GM13977 (cell line): ENCODE results near the gene OTOP3.

ENCODE experiments used
- DNase-seq: peaks from one replicate; pipeline ENCODE4 v3.0.0; 2012; ENCODE audit warnings: low spot score
- in situ Hi-C: fragments of 300-500 bp; cut with MboI; formaldehyde crosslinking; loops from one replicate; pipeline ENCODE4 v1.12.0; 2022; ENCODE audit warnings: low sequenced_read_pairs, low pct_unique_long_range_greater_than_20kb, mixed read lengths, inconsistent platforms; ENCODE audit not compliant: unreplicated experiment
- TF ChIP-seq, protein P1 (sequence below): IDR thresholded peaks from 2 replicates; pipeline ENCODE4 v1.5.1; 2012; ENCODE audit warnings: mild to moderate bottlenecking, control low read depth; ENCODE audit not compliant: insufficient read depth; ENCODE audit errors: extremely low read depth, missing control alignments

OTOP3 gene

DNA sequence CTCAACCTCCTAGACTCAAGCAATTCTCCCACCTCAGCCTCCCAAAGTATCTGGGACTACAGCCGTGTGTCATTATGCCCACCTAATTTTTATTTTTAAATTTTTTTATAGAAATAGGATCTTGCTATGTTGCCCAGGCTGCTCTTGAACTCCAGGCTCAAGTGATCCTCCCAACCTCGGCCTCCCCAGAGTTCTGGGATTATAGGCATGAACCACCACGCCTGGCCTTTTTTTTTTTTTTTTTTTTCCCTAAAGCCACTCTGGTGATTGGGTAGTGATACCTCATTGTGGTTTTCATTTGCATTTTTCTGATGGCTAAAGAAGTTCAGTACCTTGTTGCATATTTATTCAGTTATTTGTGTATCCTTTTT is 50.5 kb downstream of the OTOP3 start:
- TF ChIP-seq, protein P1, sequence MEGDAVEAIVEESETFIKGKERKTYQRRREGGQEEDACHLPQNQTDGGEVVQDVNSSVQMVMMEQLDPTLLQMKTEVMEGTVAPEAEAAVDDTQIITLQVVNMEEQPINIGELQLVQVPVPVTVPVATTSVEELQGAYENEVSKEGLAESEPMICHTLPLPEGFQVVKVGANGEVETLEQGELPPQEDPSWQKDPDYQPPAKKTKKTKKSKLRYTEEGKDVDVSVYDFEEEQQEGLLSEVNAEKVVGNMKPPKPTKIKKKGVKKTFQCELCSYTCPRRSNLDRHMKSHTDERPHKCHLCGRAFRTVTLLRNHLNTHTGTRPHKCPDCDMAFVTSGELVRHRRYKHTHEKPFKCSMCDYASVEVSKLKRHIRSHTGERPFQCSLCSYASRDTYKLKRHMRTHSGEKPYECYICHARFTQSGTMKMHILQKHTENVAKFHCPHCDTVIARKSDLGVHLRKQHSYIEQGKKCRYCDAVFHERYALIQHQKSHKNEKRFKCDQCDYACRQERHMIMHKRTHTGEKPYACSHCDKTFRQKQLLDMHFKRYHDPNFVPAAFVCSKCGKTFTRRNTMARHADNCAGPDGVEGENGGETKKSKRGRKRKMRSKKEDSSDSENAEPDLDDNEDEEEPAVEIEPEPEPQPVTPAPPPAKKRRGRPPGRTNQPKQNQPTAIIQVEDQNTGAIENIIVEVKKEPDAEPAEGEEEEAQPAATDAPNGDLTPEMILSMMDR, result no peak
- DNase-seq, result no peak
- in situ Hi-C loops, result no loop called here

DNA sequence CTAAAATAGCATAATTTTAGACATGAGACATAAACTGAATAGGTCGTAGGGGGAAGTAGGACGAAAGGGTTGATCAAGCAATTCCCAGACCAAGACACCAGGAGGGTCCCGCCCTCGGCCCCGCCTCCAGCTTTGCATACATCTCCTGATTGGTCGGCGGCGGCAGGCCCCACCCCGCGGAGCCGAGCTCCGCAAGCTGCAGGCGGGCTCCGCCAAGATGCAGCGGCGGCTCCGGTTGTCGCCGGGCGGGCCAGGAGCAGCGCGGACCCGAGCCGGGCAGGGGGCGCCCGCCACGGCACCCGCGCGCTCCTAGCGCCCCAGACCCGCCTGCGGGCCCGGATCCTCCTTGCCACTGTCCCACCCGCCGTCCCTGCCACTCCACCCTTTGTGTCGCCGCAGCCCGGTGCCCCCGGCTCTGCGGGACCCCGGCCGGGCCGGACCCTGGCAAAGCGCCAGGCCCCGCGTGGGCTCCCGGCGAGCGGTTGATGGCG is 51.8 kb downstream of the OTOP3 start, which contains the start of gene CDR2L:
TSS of gene CDR2L (plus strand) at position 215 of the 491 bp plus-strand sequence. CDS start 412 bp downstream, outside the sequence.
- TF ChIP-seq, protein P1, result no peak
- DNase-seq, result peak; percentile 95
- in situ Hi-C loops, result no loop called here

DNA sequence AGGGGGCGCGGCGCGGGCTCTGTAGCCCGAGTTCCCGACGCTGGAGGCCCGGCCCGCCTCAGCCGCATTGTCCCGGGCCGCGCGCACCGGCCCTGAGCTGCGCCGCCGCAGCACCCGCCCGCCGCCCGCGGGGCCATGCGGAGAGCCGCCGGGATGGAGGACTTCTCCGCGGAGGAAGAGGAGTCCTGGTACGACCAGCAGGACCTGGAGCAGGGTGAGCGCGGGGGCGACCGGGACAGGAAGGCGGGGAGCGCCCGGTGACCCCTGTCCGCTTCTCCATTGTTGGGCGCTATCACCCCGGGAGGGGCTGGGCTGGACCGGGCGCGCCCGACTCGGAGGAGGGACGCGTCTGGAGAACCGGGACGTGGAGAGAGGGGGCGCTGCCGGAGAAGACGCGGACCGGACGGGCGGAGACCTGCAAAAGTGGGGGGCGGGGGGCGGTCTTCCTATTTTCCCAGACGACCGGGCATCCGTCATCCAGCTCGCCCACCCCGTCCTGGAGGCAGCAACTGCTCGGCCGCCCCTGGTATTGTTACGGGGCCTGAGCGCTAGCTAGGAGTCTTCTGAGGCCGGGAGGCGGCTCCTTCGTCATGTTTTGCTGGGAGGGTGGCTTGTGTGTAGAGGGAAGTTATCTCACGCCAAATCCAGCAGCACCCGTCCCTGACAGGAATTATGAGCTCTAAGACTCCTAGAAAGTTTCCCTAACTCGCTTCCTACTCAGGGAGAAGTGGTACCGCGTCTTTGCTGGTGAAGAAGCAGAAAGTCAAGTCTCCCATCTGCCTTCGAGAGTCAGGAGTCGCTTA is 52.4 kb downstream of the OTOP3 start:
- in situ Hi-C loops, result no loop called here
- TF ChIP-seq, protein P1, result no peak
- DNase-seq, result no peak

- in situ Hi-C loops, result no loop called here
- DNase-seq, result no peak
- TF ChIP-seq, protein P1, result no peak
Observed at GRCh38 chr17:74990581-74991105, 54.9 kb downstream of the OTOP3 start.

DNA sequence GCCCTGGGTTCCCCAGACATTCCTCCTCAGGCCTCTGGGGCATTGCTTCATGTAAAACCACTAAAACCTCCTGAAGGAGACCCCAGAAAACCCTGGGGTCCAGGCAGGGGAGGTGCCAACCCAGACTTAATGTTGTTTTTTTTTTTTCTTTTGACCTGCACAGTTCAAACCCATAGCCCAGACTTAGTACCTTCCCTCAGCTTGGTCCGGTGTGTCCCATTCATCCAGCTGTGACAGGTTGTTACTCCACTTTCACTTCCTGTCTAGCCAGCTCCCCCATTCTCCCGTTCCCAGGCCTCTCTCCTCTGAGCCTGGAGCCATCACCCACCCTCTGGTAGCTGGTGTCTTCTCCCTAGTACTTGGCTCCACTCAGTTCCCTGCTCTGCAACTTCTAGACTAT is 56.5 kb downstream of the OTOP3 start:
- TF ChIP-seq, protein P1, result no peak
- in situ Hi-C loops, result no loop called here
- DNase-seq, result no peak

DNA sequence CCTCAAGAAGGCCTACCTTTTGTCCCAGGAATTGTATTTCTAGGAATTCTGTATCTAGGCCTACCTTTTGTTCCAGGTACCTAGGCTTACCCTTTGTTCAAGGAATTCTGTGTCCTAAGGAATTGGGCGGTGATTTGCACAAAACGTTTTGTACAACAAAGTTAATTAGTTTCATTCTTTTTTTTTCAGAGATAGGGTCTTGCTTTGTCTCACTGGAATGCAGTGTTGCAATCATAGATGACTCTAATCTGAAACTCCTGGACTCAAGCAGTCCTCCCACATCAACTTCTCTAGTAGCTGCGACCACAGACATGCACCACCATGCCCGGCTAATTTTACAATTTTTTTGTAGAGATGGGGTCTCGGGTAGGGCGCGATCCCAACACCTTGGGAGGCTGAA is 58.7 kb downstream of the OTOP3 start:
- in situ Hi-C loops, result no loop called here
- TF ChIP-seq, protein P1, result no peak
- DNase-seq, result no peak
